ENCODE results near the gene NTNG2. TPM values are rescaled to one million over a fixed set of nuclear protein-coding genes. Genes with fewer than 3 reads are reported as not detected.

NTNG2 gene
- total RNA-seq, 8 experiments from 2014 or later, result 0.59 to 5.3 (median 2.1) TPM

GRCh38 chr9:132167192-132167591 is 5.3 kb downstream of the NTNG2 start:
- no peak for ATAC-seq (replicated peaks in 6 of 8)
- Histone ChIP-seq H3K27ac (no peak overlapping the region), H3K4me1 (replicated peaks in 1 of 2) (peaks cover 16 to 25% of the 10 kb centered on the region in 2 donors), H3K4me3 (no peak overlapping the region)
- WGBS, 10 experiments, result 80 to 100% (median 95%) methylated on average over 1 to 2 of the region's 7 CpGs; no CpG with 5 or more reads in 6 of the 10 experiments
- in situ Hi-C loops (cut with MboI; ENCODE audit: low pct_unique_long_range_greater_than_20kb in 2 of 9, low sequenced_read_pairs in 9 of 9, unreplicated experiment in 9 of 9), result no loop called here

GRCh38 chr9:132168347-132168746 is 6.5 kb downstream of the NTNG2 start:
- in situ Hi-C loops (cut with MboI; ENCODE audit: low pct_unique_long_range_greater_than_20kb in 2 of 9, low sequenced_read_pairs in 9 of 9, unreplicated experiment in 9 of 9), result no loop called here
- Histone ChIP-seq H3K4me1 (replicated peaks in 1 of 2) (peaks cover 16 to 23% of the 10 kb centered on the region in 2 donors), H3K4me3 (no peak overlapping the region), H3K27ac (no peak overlapping the region)
- peak in 6 of 8 experiments; percentile 13 to 50 (median 38) for ATAC-seq (replicated peaks in 6 of 8)
- 10 to 84% (median 60%) methylated on average over 1 to 2 of the region's 8 CpGs; no CpG with 5 or more reads in 4 of the 10 experiments for WGBS, 10 experiments

- Histone ChIP-seq H3K27ac (no peak overlapping the region), H3K4me3 (no peak overlapping the region), H3K4me1 (replicated peaks in 1 of 2) (peaks cover 16 to 18% of the 10 kb centered on the region in 2 donors)
- ATAC-seq (replicated peaks in 6 of 8), result no peak
- WGBS, 10 experiments, result 83% methylated on average over 1 of the region's 7 CpGs; no CpG with 5 or more reads in 9 of the 10 experiments
- in situ Hi-C loops (cut with MboI; ENCODE audit: low pct_unique_long_range_greater_than_20kb in 2 of 9, low sequenced_read_pairs in 9 of 9, unreplicated experiment in 9 of 9), result no loop called here
These were observed 7.0 kb downstream of the NTNG2 start for GRCh38 chr9:132168851-132169250.

GRCh38 chr9:132169672-132170392 is 8.0 kb downstream of the NTNG2 start:
- no peak overlapping the region for H3K4me3 ChIP-seq
- peak; percentile 79 to 94 (median 85) for ATAC-seq (replicated peaks in 6 of 8)
- H3K27ac ChIP-seq, result no peak overlapping the region
- in situ Hi-C loops (cut with MboI; ENCODE audit: low pct_unique_long_range_greater_than_20kb in 2 of 9, low sequenced_read_pairs in 9 of 9, unreplicated experiment in 9 of 9), result no loop called here
- peaks cover 10 to 13% of the 10 kb centered on the region in 2 donors for H3K4me1 ChIP-seq (replicated peaks in 1 of 2)
- 0 to 100% (median 48%) methylated on average over 1 to 15 of the region's 26 CpGs; no CpG with 5 or more reads in 3 of the 10 experiments for WGBS, 10 experiments

DNA sequence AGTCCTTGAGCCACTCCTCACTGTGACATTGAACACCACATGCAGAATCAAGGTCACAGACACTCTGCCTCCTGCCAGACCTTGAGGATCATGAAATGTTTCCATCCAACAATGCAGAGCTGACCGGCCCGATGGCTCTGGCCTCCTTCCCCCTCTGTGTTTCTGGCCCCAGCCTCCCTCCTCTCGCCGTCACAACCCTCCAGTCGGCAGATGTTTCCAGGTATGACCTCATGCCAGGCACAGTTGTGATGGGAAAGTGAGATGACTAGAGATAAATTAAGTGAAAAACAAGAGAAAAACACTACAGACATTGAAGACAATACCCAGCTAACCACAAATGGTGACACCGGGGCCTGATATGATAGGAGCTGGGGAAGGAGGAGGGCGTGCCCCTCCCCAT is 9.8 kb downstream of the NTNG2 start:
- Histone ChIP-seq H3K27ac (no peak overlapping the region), H3K4me1 (replicated peaks in 1 of 2) (peaks cover 10 to 13% of the 10 kb centered on the region in 2 donors), H3K4me3 (no peak overlapping the region)
- ATAC-seq (replicated peaks in 6 of 8), result no peak
- WGBS, 10 experiments, result 80 to 100% (median 100%) methylated on average over 1 to 2 of the region's 7 CpGs; no CpG with 5 or more reads in 7 of the 10 experiments
- in situ Hi-C loops (cut with MboI; ENCODE audit: low pct_unique_long_range_greater_than_20kb in 2 of 9, low sequenced_read_pairs in 9 of 9, unreplicated experiment in 9 of 9), result no loop called here

- H3K4me3 ChIP-seq, result no peak overlapping the region
- H3K4me1 ChIP-seq (replicated peaks in 1 of 2), result peaks cover 10 to 11% of the 10 kb centered on the region in 2 donors
- no peak for ATAC-seq (replicated peaks in 6 of 8)
- 50 to 100% (median 79%) methylated on average over 2 to 5 of the region's 5 CpGs; no CpG with 5 or more reads in 3 of the 10 experiments for WGBS, 10 experiments
- in situ Hi-C loops (cut with MboI; ENCODE audit: low pct_unique_long_range_greater_than_20kb in 2 of 9, low sequenced_read_pairs in 9 of 9, unreplicated experiment in 9 of 9), result no loop called here
- H3K27ac ChIP-seq, result no peak overlapping the region
These were observed 10.3 kb downstream of the NTNG2 start for GRCh38 chr9:132172185-132172584.

DNA sequence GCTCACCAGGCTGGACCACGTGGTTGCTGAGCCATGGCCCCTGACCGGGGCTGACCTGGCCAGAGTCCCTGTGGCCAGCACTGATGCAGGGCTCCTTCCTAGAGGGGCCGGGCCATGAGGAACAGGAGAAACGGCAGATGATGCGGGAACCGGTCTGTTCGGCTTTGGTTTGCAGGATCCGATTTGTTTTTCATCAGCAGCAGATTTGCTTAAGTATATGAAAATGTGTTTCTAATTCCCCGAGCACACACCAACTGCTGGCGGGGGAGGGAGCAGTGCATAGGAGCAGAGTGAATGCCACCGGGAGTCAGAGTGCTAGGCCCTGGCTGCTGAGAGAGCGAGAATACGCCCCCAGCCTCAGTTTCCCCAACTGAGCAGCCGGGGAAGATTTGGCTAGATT is 13.6 kb downstream of the NTNG2 start:
- in situ Hi-C loops (cut with MboI; ENCODE audit: low pct_unique_long_range_greater_than_20kb in 2 of 9, low sequenced_read_pairs in 9 of 9, unreplicated experiment in 9 of 9), result no loop called here
- Histone ChIP-seq H3K4me1 (replicated peaks in 1 of 2) (peaks cover 4% of the 10 kb centered on the region in 2 donors), H3K27ac (no peak overlapping the region), H3K4me3 (no peak overlapping the region)
- ATAC-seq (replicated peaks in 6 of 8), result peak in 2 of 8 experiments; percentile 22 to 27
- 15 to 73% (median 41%) methylated on average over 2 to 13 of the region's 14 CpGs; no CpG with 5 or more reads in 4 of the 10 experiments for WGBS, 10 experiments

DNA sequence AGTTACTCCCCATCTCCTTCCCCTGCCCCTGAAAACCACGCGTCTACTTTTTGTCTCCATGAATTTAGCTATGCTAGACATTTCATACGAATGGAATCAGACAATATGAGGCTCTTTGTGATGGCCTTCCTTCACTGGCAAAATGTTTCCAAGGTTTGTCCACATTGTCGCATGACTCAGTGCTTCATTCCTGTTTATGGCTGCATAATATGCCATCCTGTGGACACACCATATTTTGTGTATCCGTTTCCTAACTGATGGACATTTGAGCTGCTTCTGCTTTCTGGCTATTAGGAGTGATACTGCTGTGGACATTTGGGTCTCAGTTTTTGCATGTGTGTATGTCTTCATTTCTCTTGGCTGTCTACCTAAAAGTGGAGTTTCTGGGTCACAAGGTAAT is 14.5 kb downstream of the NTNG2 start:
- Histone ChIP-seq H3K4me1 (replicated peaks in 1 of 2) (peaks cover 0 to under 1% of the 10 kb centered on the region in 2 donors), H3K27ac (no peak overlapping the region), H3K4me3 (no peak overlapping the region)
- WGBS, 10 experiments, result 59 to 100% (median 90%) methylated on average over 1 to 5 of the region's 5 CpGs; no CpG with 5 or more reads in 1 of the 10 experiments
- in situ Hi-C loops (cut with MboI; ENCODE audit: low pct_unique_long_range_greater_than_20kb in 2 of 9, low sequenced_read_pairs in 9 of 9, unreplicated experiment in 9 of 9), result no loop called here
- ATAC-seq (replicated peaks in 6 of 8), result no peak

DNA sequence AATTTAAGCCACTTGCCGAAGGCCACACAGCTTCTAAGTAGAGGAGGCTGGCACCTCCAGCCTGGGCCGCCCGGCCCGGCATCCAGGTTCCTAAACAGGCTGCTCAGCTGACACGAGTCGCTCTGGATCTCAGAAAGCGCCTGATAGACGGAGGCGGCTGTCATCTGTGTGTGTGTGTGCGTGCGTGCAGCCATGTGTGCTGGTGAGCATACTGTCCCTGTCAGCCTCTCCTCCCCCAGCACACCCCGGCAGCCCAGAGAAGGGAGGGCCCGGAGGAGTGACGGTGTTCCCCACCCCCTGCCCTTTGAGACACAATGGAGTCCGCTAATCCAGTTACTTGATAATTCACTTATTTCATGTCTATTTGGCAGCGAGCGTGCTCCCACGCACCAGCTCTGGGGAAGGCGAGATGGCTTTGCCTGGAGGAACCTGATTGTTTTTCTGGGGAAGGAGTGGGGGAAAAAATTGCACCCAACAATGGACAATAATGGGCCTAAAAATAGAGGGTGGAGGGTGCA is 20.0 kb downstream of the NTNG2 start:
- peak overlapping the region in 1 of 2 donors; percentile 45 for H3K27ac ChIP-seq
- no peak overlapping the region for H3K4me3 ChIP-seq
- peaks cover 32 to 42% of the 10 kb centered on the region in 2 donors for H3K4me1 ChIP-seq (replicated peaks in 1 of 2)
- in situ Hi-C loops (cut with MboI; ENCODE audit: low pct_unique_long_range_greater_than_20kb in 2 of 9, low sequenced_read_pairs in 9 of 9, unreplicated experiment in 9 of 9), result no loop called here
- WGBS, 10 experiments, result 80% methylated on average over 1 of the region's 19 CpGs; no CpG with 5 or more reads in 9 of the 10 experiments
- peak in 7 of 8 experiments; percentile 45 to 90 (median 87) for ATAC-seq (replicated peaks in 6 of 8)

GRCh38 chr9:132182314-132183091 is 20.6 kb downstream of the NTNG2 start:
- Histone ChIP-seq H3K27ac (peak overlapping the region in 1 of 2 donors; percentile 7), H3K4me1 (replicated peaks in 1 of 2) (peaks cover 37 to 49% of the 10 kb centered on the region in 2 donors)

GRCh38 chr9:132183134-132183533 is 21.3 kb downstream of the NTNG2 start:
- Histone ChIP-seq H3K4me3 (no peak overlapping the region), H3K4me1 (replicated peaks in 1 of 2) (peaks cover 44 to 55% of the 10 kb centered on the region in 2 donors), H3K27ac (no peak overlapping the region)
- WGBS, 10 experiments, result 20 to 44% methylated on average over 1 to 3 of the region's 9 CpGs; no CpG with 5 or more reads in 8 of the 10 experiments
- in situ Hi-C loops (cut with MboI; ENCODE audit: low pct_unique_long_range_greater_than_20kb in 2 of 9, low sequenced_read_pairs in 9 of 9, unreplicated experiment in 9 of 9), result no loop called here
- no peak for ATAC-seq (replicated peaks in 6 of 8)

More at GRCh38 chr9:132182314-132183091, 20.6 kb downstream of the NTNG2 start:
- H3K4me3 ChIP-seq, result no peak overlapping the region
- 50 to 80% (median 62%) methylated on average over 2 to 6 of the region's 18 CpGs; no CpG with 5 or more reads in 5 of the 10 experiments for WGBS, 10 experiments
- ATAC-seq (replicated peaks in 6 of 8), result peak in 6 of 8 experiments; percentile 41 to 76 (median 66)
- in situ Hi-C loops (cut with MboI; ENCODE audit: low pct_unique_long_range_greater_than_20kb in 2 of 9, low sequenced_read_pairs in 9 of 9, unreplicated experiment in 9 of 9), result no loop called here

- in situ Hi-C loops (cut with MboI; ENCODE audit: low pct_unique_long_range_greater_than_20kb in 2 of 9, low sequenced_read_pairs in 9 of 9, unreplicated experiment in 9 of 9), result no loop called here
- peaks cover 48 to 58% of the 10 kb centered on the region in 2 donors for H3K4me1 ChIP-seq (replicated peaks in 1 of 2)
- no peak overlapping the region for H3K4me3 ChIP-seq
- ATAC-seq (replicated peaks in 6 of 8), result no peak
- 30 to 100% (median 80%) methylated on average over 1 to 2 of the region's 7 CpGs; no CpG with 5 or more reads in 5 of the 10 experiments for WGBS, 10 experiments
- no peak overlapping the region for H3K27ac ChIP-seq
These were observed 21.9 kb downstream of the NTNG2 start for GRCh38 chr9:132183715-132184114.

DNA sequence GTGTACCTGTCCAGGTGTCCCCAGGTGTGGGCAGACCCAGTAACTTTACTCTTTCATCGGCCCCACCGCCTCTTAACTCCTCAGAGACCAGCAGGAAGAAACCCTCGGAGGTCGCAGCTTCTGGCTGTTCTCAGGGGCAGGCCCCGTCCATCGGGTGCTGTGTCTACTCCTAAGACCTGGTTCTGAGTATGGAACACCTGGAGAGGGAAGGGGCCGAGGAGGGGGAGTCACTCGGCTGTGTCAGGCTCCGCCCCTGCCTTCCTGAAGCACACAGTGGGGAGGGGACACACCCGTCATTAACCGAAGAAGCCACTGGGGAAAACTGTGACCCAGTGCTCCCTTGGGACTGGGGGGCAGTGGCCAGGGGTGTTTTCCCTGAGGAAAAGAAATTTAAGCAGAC is 22.3 kb downstream of the NTNG2 start:
- in situ Hi-C loops (cut with MboI; ENCODE audit: low pct_unique_long_range_greater_than_20kb in 2 of 9, low sequenced_read_pairs in 9 of 9, unreplicated experiment in 9 of 9), result no loop called here
- no peak overlapping the region for H3K4me3 ChIP-seq
- no peak for ATAC-seq (replicated peaks in 6 of 8)
- 50 to 60% (median 59%) methylated on average over 1 to 3 of the region's 11 CpGs; no CpG with 5 or more reads in 7 of the 10 experiments for WGBS, 10 experiments
- peaks cover 48 to 58% of the 10 kb centered on the region in 2 donors for H3K4me1 ChIP-seq (replicated peaks in 1 of 2)
- no peak overlapping the region for H3K27ac ChIP-seq

Data from motor neuron (in vitro differentiated cells).